GM12872 (cell line): Measurements from ENCODE around the gene EPRS1.

Source experiments
- CTCF ChIP-seq: IDR thresholded peaks from 3 replicates; pipeline ENCODE4 v1.5.1; 2011; ENCODE audit warnings: low read depth, mild to moderate bottlenecking, low read length, moderate library complexity; ENCODE audit not compliant: insufficient read depth

EPRS1 gene

GRCh38 chr1:220003610-220004299 lies 42.5 kb downstream of the EPRS1 start:
- no peak for TF ChIP-seq CTCF

DNA sequence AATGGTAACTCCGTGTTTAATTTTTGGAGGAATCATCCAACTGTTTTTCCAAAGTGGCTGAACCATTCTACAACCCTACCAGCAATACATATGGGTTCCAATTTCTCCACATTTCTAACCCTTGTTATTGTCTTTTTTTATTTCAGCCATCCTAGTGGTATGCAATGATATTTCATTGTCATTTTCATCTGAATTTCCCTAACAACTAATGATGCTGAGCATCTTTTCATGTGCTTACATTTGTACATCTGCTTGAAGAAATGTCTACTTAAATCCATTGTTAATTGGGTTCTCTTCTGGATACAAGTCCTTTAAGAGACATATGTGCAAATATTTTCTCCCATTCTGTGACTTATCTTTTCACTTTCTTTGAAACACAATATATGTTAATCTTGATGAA lies 43.3 kb downstream of the EPRS1 start:
- no peak for TF ChIP-seq CTCF

GRCh38 chr1:220001095-220001501 lies 45.2 kb downstream of the EPRS1 start:
- no peak for TF ChIP-seq CTCF

- TF ChIP-seq CTCF, result no peak
Observed at GRCh38 chr1:219999821-220000220, 46.5 kb downstream of the EPRS1 start.
